A549 (cell line): ENCODE results near the gene ROBO3. TPM values are rescaled to one million over a fixed set of nuclear protein-coding genes. Genes with fewer than 3 reads are reported as not detected.

Experiments
- ATAC-seq, 2 experiments: fragments of 200-7000 bp in 1 of 2; fragments of >200 bp in 1 of 2; cut with Nextera tagmentation in 1 of 2; cut with Tn5 transposase in 1 of 2; 3 replicates each; pipeline versions ENCODE4 v1.8.0 to v1.9.1; 2018 to 2020; ENCODE audit warnings: mild to moderate bottlenecking in 1 of 2, moderate library complexity in 1 of 2
- CTCF ChIA-PET: fragments of 300-600 bp; sonication (Branson Sonifier 250); formaldehyde crosslinking; extraction: SDS; loops from one replicate; lab custom pipeline; 2021; ENCODE audit warnings: antibody characterized with exemption, inconsistent platforms; lab: Yijun Ruan, JAX
- POLR2A ChIA-PET: fragments of 350-600 bp; formaldehyde crosslinking; extraction: SDS; loops from one replicate; lab custom pipeline; 2021; ENCODE audit warnings: antibody characterized with exemption, inconsistent platforms; lab: Yijun Ruan, JAX
- DNase-seq, 2 experiments: peaks; one replicate each; pipeline versions ENCODE4 v3.0.0 to v3.0.0-alpha.2; 2011 to 2016; ENCODE audit warnings: low read depth in 1 of 2, low spot score in 1 of 2
- FAIRE-seq: peaks from 2 replicates; lab custom pipeline; 2011; peaks lifted over from hg19 to GRCh38; lab: Jason Lieb, UNC
- H3K27ac ChIP-seq, 2 experiments: fragments of >200 bp; sonication (Bioruptor Twin); formaldehyde crosslinking; 3 replicates each; pipeline ENCODE4 v1.5.1; 2016 to 2017
- H3K4me1 ChIP-seq: fragments of >200 bp; sonication (Bioruptor Twin); formaldehyde crosslinking; 3 replicates; pipeline ENCODE4 v1.6.1; 2016
- H3K4me2 ChIP-seq: fragments of >200 bp; sonication (Bioruptor Twin); formaldehyde crosslinking; 3 replicates; pipeline ENCODE4 v1.6.1; 2016
- H3K4me3 ChIP-seq: fragments of >200 bp; sonication (Bioruptor Twin); formaldehyde crosslinking; 3 replicates; pipeline ENCODE4 v1.5.1; 2016
- H3K9me3 ChIP-seq: fragments of >200 bp; sonication (Bioruptor Twin); formaldehyde crosslinking; 3 replicates; pipeline ENCODE4 v1.6.1; 2016
- ATOH8 ChIP-seq: fragments of 250-450 bp; sonication (Bioruptor Pico); IDR thresholded peaks from 2 replicates; pipeline ENCODE4 v1.5.0; 2020; ENCODE audit warnings: low read depth, mild to moderate bottlenecking, moderate library complexity
- CEBPB ChIP-seq, 2 experiments: fragments of >200 bp in 1 of 2; sonication (Bioruptor Twin) in 1 of 2; formaldehyde crosslinking in 1 of 2; IDR thresholded peaks; 2 replicates each; pipeline ENCODE4 v1.6.1; 2012 to 2016
- EHF ChIP-seq: fragments of 250-450 bp; sonication (Bioruptor Pico); IDR thresholded peaks from 2 replicates; pipeline ENCODE4 v1.5.0; 2020; ENCODE audit warnings: mild to moderate bottlenecking
- EHMT2 ChIP-seq: fragments of 200-600 bp; sonication (generic); IDR thresholded peaks from 2 replicates; pipeline ENCODE4 v1.6.1; 2016; ENCODE audit warnings: antibody characterized with exemption, low read depth, mild to moderate bottlenecking, moderate library complexity
- ELK1 ChIP-seq: fragments of 150-350 bp; IDR thresholded peaks from 2 replicates; pipeline ENCODE4 v1.6.1; 2014; ENCODE audit warnings: low read depth, mild to moderate bottlenecking, low read length
- FOSB ChIP-seq: fragments of 250-450 bp; sonication (Bioruptor Pico); IDR thresholded peaks from 2 replicates; pipeline ENCODE4 v1.5.0; 2020; ENCODE audit warnings: mild to moderate bottlenecking, moderate library complexity
- FOSL2 ChIP-seq, 2 experiments: fragments of 450-650 bp in 1 of 2; fragments of >200 bp in 1 of 2; sonication (Bioruptor Twin) in 1 of 2; formaldehyde crosslinking; IDR thresholded peaks; 2 replicates each; pipeline versions ENCODE4 v1.5.0 to v1.6.1; 2016 to 2020; ENCODE audit warnings: mild to moderate bottlenecking in 1 of 2, moderate library complexity in 1 of 2
- GATA3 ChIP-seq: IDR thresholded peaks from 2 replicates; pipeline ENCODE4 v1.6.1; 2012; ENCODE audit warnings: borderline replicate concordance
- HOXB13 ChIP-seq: fragments of 250-450 bp; sonication (Bioruptor Pico); IDR thresholded peaks from 2 replicates; pipeline ENCODE4 v1.5.0; 2020; ENCODE audit warnings: low read depth, mild to moderate bottlenecking, moderate library complexity
- HOXB5 ChIP-seq: fragments of 250-450 bp; sonication (Bioruptor Pico); IDR thresholded peaks from 2 replicates; pipeline ENCODE4 v1.5.0; 2020; ENCODE audit warnings: mild to moderate bottlenecking, moderate library complexity
- JUN ChIP-seq, 2 experiments: fragments of >200 bp; sonication (Bioruptor Twin); formaldehyde crosslinking; IDR thresholded peaks; 2 replicates in 1 of 2; 3 replicates in 1 of 2; pipeline ENCODE4 v1.6.1; 2016 to 2017
- JUNB ChIP-seq: fragments of >200 bp; sonication (Bioruptor Twin); formaldehyde crosslinking; IDR thresholded peaks from 2 replicates; pipeline ENCODE4 v1.6.1; 2016
- MAZ ChIP-seq: fragments of 150-350 bp; IDR thresholded peaks from 2 replicates; pipeline ENCODE4 v1.6.1; 2014; ENCODE audit warnings: antibody characterized with exemption, low read depth, low read length, borderline replicate concordance
- NPAS2 ChIP-seq: fragments of 250-450 bp; sonication (Bioruptor Pico); IDR thresholded peaks from 2 replicates; pipeline ENCODE4 v1.8.0; 2022; ENCODE audit warnings: mild to moderate bottlenecking, moderate library complexity, borderline replicate concordance
- PHF8 ChIP-seq: fragments of 200-600 bp; sonication (generic); IDR thresholded peaks from 2 replicates; pipeline ENCODE4 v1.6.1; 2016; ENCODE audit warnings: low read depth, mild to moderate bottlenecking, antibody characterized with exemption, moderate library complexity, borderline replicate concordance
- POLR2AphosphoS2 ChIP-seq: conservative IDR thresholded peaks from 2 replicates; pipeline ENCODE4 v1.6.1; 2012; ENCODE audit warnings: low read length, improper control_type of control experiment, inconsistent platforms
- RCOR1 ChIP-seq: fragments of 150-350 bp; IDR thresholded peaks from 2 replicates; pipeline ENCODE4 v1.6.1; 2014; ENCODE audit warnings: antibody characterized with exemption, low read length, low read depth
- RFX5 ChIP-seq: fragments of 450-650 bp; IDR thresholded peaks from 2 replicates; pipeline ENCODE4 v1.7.1; 2014; ENCODE audit warnings: antibody characterized with exemption, mild to moderate bottlenecking, moderate library complexity
- RNF2 ChIP-seq: fragments of 200-600 bp; sonication (generic); IDR thresholded peaks from 2 replicates; pipeline ENCODE4 v1.6.1; 2016; ENCODE audit warnings: low read depth, mild to moderate bottlenecking, antibody characterized with exemption, moderate library complexity, borderline replicate concordance
- SREBF2 ChIP-seq: fragments of 450-650 bp; IDR thresholded peaks from 2 replicates; pipeline ENCODE4 v1.6.1; 2014; ENCODE audit warnings: mild to moderate bottlenecking, moderate library complexity
- WGBS: methylation state at CpG from one replicate; pipeline ENCODE4 v1.1.6; 2017; ENCODE audit errors: missing lambda C conversion rate; 5-methylcytosine and 5-hydroxymethylcytosine counted together
- polyA plus RNA-seq, 4 experiments: library from polyadenylated mRNA; depleted of rRNA in 3 of 4; stranded (reverse); fragments of >200 nt; fragmentation: RNase III in 1 of 4; extraction: RNeasy Plus Mini Kit Qiagen cat#74134 plus additional on column Dnase treatment in 1 of 4; gene quantifications; 2 replicates in 3 of 4; 3 replicates in 1 of 4; pipeline ENCODE4 v1.2.3, GENCODE V29; 2011 to 2017

ROBO3 gene
- polyA plus RNA-seq, 2 of the 4 experiments (the other 2 are of a cell fraction), result 2.1 to 2.8 TPM

- CTCF ChIA-PET, result no interaction called here
Observed at GRCh38 chr11:124928942-124929665, 63.9 kb downstream of the ROBO3 start.

GRCh38 chr11:124930799-124931198 is 65.6 kb downstream of the ROBO3 start:
- 0 out of 3 replicates have a peak, but pooled peaks cover 9% of the 10 kb centered on the region for H3K4me1 ChIP-seq
- ATAC-seq, result no peak
- DNase-seq, result no peak
- no peak for FAIRE-seq
- CTCF ChIA-PET, result interaction anchor here (1.4 kb wide), 1 partner anchor 54 kb away, joined by 3 read pairs; no protein-coding TSS in a partner anchor
- no peaks in the 10 kb centered on the region for H3K9me3 ChIP-seq
- POLR2A ChIA-PET, result no interaction called here
- no peak overlapping the region for H3K4me2 ChIP-seq
- H3K4me3 ChIP-seq, result no peak overlapping the region
- no peak overlapping the region for H3K27ac ChIP-seq
- TF ChIP-seq RCOR1, result no peak
- no peak for TF ChIP-seq HOXB13 (CRISPR knock-in tag)
- no peak for TF ChIP-seq CEBPB (IDR thresholded peaks at IDR 0.05)
- TF ChIP-seq RNF2, result no peak
- TF ChIP-seq MAZ, result no peak
- no peak for TF ChIP-seq ELK1
- 9% methylated on average over 3 of the region's 3 CpGs for WGBS

More at GRCh38 chr11:124928942-124929665, 63.9 kb downstream of the ROBO3 start:
- POLR2A ChIA-PET, result no interaction called here
- no peaks in the 10 kb centered on the region for H3K4me1 ChIP-seq
- no peaks in the 10 kb centered on the region for H3K9me3 ChIP-seq
- no peak for TF ChIP-seq SREBF2
- TF ChIP-seq JUN (IDR thresholded peaks at IDR 0.05), result no peak
- no peak for TF ChIP-seq PHF8
- no peak for TF ChIP-seq ELK1
- TF ChIP-seq HOXB5 (CRISPR knock-in tag), result no peak
- TF ChIP-seq EHMT2, result no peak
- TF ChIP-seq POLR2AphosphoS2, result no peak
- no peak for TF ChIP-seq FOSL2 (IDR thresholded peaks at IDR 0.05)
- TF ChIP-seq FOSL2 (CRISPR knock-in tag; IDR thresholded peaks at IDR 0.05), result no peak
- no peak for TF ChIP-seq JUNB
- no peak for TF ChIP-seq FOSB (CRISPR knock-in tag)
- TF ChIP-seq RFX5, result no peak
- TF ChIP-seq ATOH8 (CRISPR knock-in tag), result no peak
- TF ChIP-seq CEBPB (IDR thresholded peaks at IDR 0.05), result no peak
- TF ChIP-seq EHF (CRISPR knock-in tag), result no peak
- TF ChIP-seq RNF2, result no peak
- no peak for TF ChIP-seq GATA3
- no peak for TF ChIP-seq NPAS2 (CRISPR knock-in tag)
- TF ChIP-seq, all 56 proteins: peak for 0
- ATAC-seq (no peak), FAIRE-seq (no peak), DNase-seq (no peak)
- no peak overlapping the region for H3K27ac ChIP-seq
- H3K4me3 ChIP-seq, result no peak overlapping the region
- H3K4me2 ChIP-seq, result no peak overlapping the region
- 1% methylated on average over 4 of the region's 4 CpGs for whole genome bisulfite sequencing

Other genes with a start within 250 kb of the ROBO3 start
- gene TBRG1, start 242.6 kb upstream of the ROBO3 start, polyA plus RNA-seq (2011; rRNA removed), result 29.2 and 37.4 TPM in 2 replicates
- 13.0 to 13.8 TPM (median 13.6 TPM) in 3 replicates for gene TBRG1, start 242.6 kb upstream of the ROBO3 start, polyA plus RNA-seq (2017; fragmentation: RNase III; extraction: RNeasy Plus Mini Kit Qiagen cat#74134 plus additional on column Dnase treatment)
- 23.2 and 28.5 TPM in 2 replicates for gene SIAE, start 191.7 kb upstream of the ROBO3 start, polyA plus RNA-seq (2011; rRNA removed)
- 10.3 to 12.6 TPM (median 10.4 TPM) in 3 replicates for gene SIAE, start 191.7 kb upstream of the ROBO3 start, polyA plus RNA-seq (2017; fragmentation: RNase III; extraction: RNeasy Plus Mini Kit Qiagen cat#74134 plus additional on column Dnase treatment)
- 15.8 and 23.8 TPM in 2 replicates for gene SPA17, start 191.5 kb upstream of the ROBO3 start, polyA plus RNA-seq (2011; rRNA removed)
- gene SPA17, start 191.5 kb upstream of the ROBO3 start, polyA plus RNA-seq (2017; fragmentation: RNase III; extraction: RNeasy Plus Mini Kit Qiagen cat#74134 plus additional on column Dnase treatment), result 27.1 to 36.6 TPM (median 27.3 TPM) in 3 replicates
- 1.2 and 1.6 TPM in 2 replicates for gene NRGN, start 125.5 kb upstream of the ROBO3 start, polyA plus RNA-seq (2011; rRNA removed)
- 3.3 to 3.5 TPM (median 3.4 TPM) in 3 replicates for gene NRGN, start 125.5 kb upstream of the ROBO3 start, polyA plus RNA-seq (2017; fragmentation: RNase III; extraction: RNeasy Plus Mini Kit Qiagen cat#74134 plus additional on column Dnase treatment)
- gene VSIG2, start 113.2 kb upstream of the ROBO3 start, polyA plus RNA-seq (2011; rRNA removed), result not detected in 2 replicates
- not detected in 3 replicates for gene VSIG2, start 113.2 kb upstream of the ROBO3 start, polyA plus RNA-seq (2017; fragmentation: RNase III; extraction: RNeasy Plus Mini Kit Qiagen cat#74134 plus additional on column Dnase treatment)
- 11.7 and 14.5 TPM in 2 replicates for gene ESAM, start 103.1 kb upstream of the ROBO3 start, polyA plus RNA-seq (2011; rRNA removed)
- gene ESAM, start 103.1 kb upstream of the ROBO3 start, polyA plus RNA-seq (2017; fragmentation: RNase III; extraction: RNeasy Plus Mini Kit Qiagen cat#74134 plus additional on column Dnase treatment), result 6.2 to 9.1 TPM (median 6.8 TPM) in 3 replicates
- gene MSANTD2, start 65.0 kb upstream of the ROBO3 start, polyA plus RNA-seq (2011; rRNA removed), result 6.4 TPM in 2 replicates
- gene MSANTD2, start 65.0 kb upstream of the ROBO3 start, polyA plus RNA-seq (2017; fragmentation: RNase III; extraction: RNeasy Plus Mini Kit Qiagen cat#74134 plus additional on column Dnase treatment), result 5.4 to 5.8 TPM (median 5.6 TPM) in 3 replicates
- gene ROBO4, start 32.4 kb downstream of the ROBO3 start, polyA plus RNA-seq (2011; rRNA removed), result not detected in 2 replicates
- not detected in 3 replicates for gene ROBO4, start 32.4 kb downstream of the ROBO3 start, polyA plus RNA-seq (2017; fragmentation: RNase III; extraction: RNeasy Plus Mini Kit Qiagen cat#74134 plus additional on column Dnase treatment)
- gene HEPN1, start 53.8 kb downstream of the ROBO3 start, polyA plus RNA-seq (2011; rRNA removed), result not detected in 2 replicates
- gene HEPN1, start 53.8 kb downstream of the ROBO3 start, polyA plus RNA-seq (2017; fragmentation: RNase III; extraction: RNeasy Plus Mini Kit Qiagen cat#74134 plus additional on column Dnase treatment), result not detected in 3 replicates
- gene HEPACAM, start 70.6 kb downstream of the ROBO3 start, polyA plus RNA-seq (2011; rRNA removed), result not detected in 2 replicates
- gene HEPACAM, start 70.6 kb downstream of the ROBO3 start, polyA plus RNA-seq (2017; fragmentation: RNase III; extraction: RNeasy Plus Mini Kit Qiagen cat#74134 plus additional on column Dnase treatment), result not detected in 3 replicates
- gene CCDC15, start 88.8 kb downstream of the ROBO3 start, polyA plus RNA-seq (2011; rRNA removed), result 1.1 and 1.3 TPM in 2 replicates
- gene CCDC15, start 88.8 kb downstream of the ROBO3 start, polyA plus RNA-seq (2017; fragmentation: RNase III; extraction: RNeasy Plus Mini Kit Qiagen cat#74134 plus additional on column Dnase treatment), result 0.50 to 0.90 TPM (median 0.58 TPM) in 3 replicates
- 0.13 and 0.20 TPM in 2 replicates for gene SLC37A2, start 197.9 kb downstream of the ROBO3 start, polyA plus RNA-seq (2011; rRNA removed)
- gene SLC37A2, start 197.9 kb downstream of the ROBO3 start, polyA plus RNA-seq (2017; fragmentation: RNase III; extraction: RNeasy Plus Mini Kit Qiagen cat#74134 plus additional on column Dnase treatment), result 0.07 to 0.14 TPM (median 0.08 TPM) in 3 replicates
- 31.3 and 34.6 TPM in 2 replicates for gene TMEM218, start 246.2 kb downstream of the ROBO3 start, polyA plus RNA-seq (2011; rRNA removed)
- gene TMEM218, start 246.2 kb downstream of the ROBO3 start, polyA plus RNA-seq (2017; fragmentation: RNase III; extraction: RNeasy Plus Mini Kit Qiagen cat#74134 plus additional on column Dnase treatment), result 27.5 to 31.4 TPM (median 29.1 TPM) in 3 replicates